ENCODE measurements around the gene PNMA6E. TPM values are rescaled to one million over a fixed set of nuclear protein-coding genes. Genes with fewer than 3 reads are reported as not detected.

Gene PNMA6E
- total and polyA plus RNA-seq, 2 donors (not counting 3 experiments of a cell fraction or from before 2014, with no cell fraction given): not detected

DNA sequence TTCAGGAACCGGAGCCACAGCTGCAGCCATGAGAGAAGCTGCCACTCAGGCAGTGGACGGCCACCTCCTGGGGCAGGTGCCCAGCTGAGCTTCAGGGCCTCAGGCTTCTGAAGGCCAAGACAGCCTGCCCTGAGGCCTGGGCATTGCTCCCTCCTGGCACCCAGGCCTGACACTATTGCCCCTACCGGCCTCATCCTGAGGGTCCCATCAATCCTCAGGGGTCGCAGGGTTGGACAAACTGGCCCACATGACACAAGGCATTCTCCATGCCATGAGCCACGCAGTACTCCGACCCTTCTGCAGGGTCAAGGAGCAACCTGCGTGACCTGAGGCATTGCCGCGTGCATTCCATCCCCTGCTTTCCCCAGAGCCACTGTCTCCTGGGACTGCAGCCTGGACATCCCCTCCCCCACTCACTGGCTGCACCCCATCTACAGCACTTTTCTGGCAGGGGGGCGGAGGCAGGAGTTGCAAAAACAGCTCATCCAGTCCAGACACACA is 7.1 kb upstream of the PNMA6E start:
- no peaks in the 10 kb centered on the region for H3K27me3 ChIP-seq (ENCODE audit: control insufficient read depth in 2 of 2, insufficient read depth in 2 of 2, low read length in 2 of 2)
- H3K4me3 ChIP-seq (replicated peaks in 1 of 3; ENCODE audit: insufficient read depth in 1 of 3, low read depth in 1 of 3, low read length in 3 of 3): no peak overlapping the region
- H3K9me3 ChIP-seq (replicated peaks; ENCODE audit: control insufficient read depth, insufficient read depth, low read length): no peaks in the 10 kb centered on the region
- peaks cover 6% of the 10 kb centered on the region for H3K4me1 ChIP-seq (ENCODE audit: control insufficient read depth, extremely low read depth, insufficient read depth, low read length)
- CTCF ChIA-PET: no interaction called here
- H3K27ac ChIP-seq (ENCODE audit: insufficient read depth, low read depth, low read length): no peak overlapping the region
- BruUV-seq (replicated peaks): no TSS peak
- DNase-seq (ENCODE audit: low read depth, low spot score) (no peak), FAIRE-seq (no peak)
- dilution Hi-C loops (cut with MboI; ENCODE audit: extremely low pct_ligation_motif_present, low sequenced_read_pairs): no loop called here
- no peaks in the 10 kb centered on the region for H3K9me1 ChIP-seq (replicated peaks; ENCODE audit: control insufficient read depth, extremely low read depth, insufficient read depth, low read length)
- intact Hi-C loops (cut with micrococcal nuclease): no loop called here
- TF ChIP-seq, protein P1, sequence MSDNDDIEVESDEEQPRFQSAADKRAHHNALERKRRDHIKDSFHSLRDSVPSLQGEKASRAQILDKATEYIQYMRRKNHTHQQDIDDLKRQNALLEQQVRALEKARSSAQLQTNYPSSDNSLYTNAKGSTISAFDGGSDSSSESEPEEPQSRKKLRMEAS (IDR thresholded peaks at IDR 0.05; ENCODE audit: insufficient read depth, insufficient read length): no peak
- TF ChIP-seq EZH2 (IDR thresholded peaks at IDR 0.05; ENCODE audit: borderline replicate concordance, low read depth, low read length, severe bottlenecking) (no peak), GATA2 (IDR thresholded peaks at IDR 0.05; ENCODE audit: insufficient read depth, insufficient read length, low read depth, low read length) (no peak), MYC (IDR thresholded peaks at IDR 0.05; ENCODE audit: low read depth, low read length) (no peak), FOS (IDR thresholded peaks at IDR 0.05; ENCODE audit: borderline replicate concordance, insufficient read depth, low read length) (no peak)
- TF ChIP-seq, protein P2, sequence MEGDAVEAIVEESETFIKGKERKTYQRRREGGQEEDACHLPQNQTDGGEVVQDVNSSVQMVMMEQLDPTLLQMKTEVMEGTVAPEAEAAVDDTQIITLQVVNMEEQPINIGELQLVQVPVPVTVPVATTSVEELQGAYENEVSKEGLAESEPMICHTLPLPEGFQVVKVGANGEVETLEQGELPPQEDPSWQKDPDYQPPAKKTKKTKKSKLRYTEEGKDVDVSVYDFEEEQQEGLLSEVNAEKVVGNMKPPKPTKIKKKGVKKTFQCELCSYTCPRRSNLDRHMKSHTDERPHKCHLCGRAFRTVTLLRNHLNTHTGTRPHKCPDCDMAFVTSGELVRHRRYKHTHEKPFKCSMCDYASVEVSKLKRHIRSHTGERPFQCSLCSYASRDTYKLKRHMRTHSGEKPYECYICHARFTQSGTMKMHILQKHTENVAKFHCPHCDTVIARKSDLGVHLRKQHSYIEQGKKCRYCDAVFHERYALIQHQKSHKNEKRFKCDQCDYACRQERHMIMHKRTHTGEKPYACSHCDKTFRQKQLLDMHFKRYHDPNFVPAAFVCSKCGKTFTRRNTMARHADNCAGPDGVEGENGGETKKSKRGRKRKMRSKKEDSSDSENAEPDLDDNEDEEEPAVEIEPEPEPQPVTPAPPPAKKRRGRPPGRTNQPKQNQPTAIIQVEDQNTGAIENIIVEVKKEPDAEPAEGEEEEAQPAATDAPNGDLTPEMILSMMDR (IDR thresholded peaks at IDR 0.05; ENCODE audit: extremely low read depth in 1 of 2, insufficient read depth in 1 of 2, low read depth in 1 of 2, low read length in 2 of 2): no peak
- POLR2A ChIA-PET: no interaction called here
- H4K20me1 ChIP-seq (replicated peaks; ENCODE audit: control insufficient read depth, extremely low read depth, insufficient read depth, low read length): no peaks in the 10 kb centered on the region
- H3K79me2 ChIP-seq (ENCODE audit: control insufficient read depth, insufficient read depth, low read length): no peaks in the 10 kb centered on the region
- no peak overlapping the region for H3K4me2 ChIP-seq (ENCODE audit: insufficient read depth, low read length)
- no peak overlapping the region for H3K9ac ChIP-seq (replicated peaks; ENCODE audit: extremely low read depth, insufficient read depth, low read length)
- H3K36me3 ChIP-seq (ENCODE audit: control insufficient read depth in 2 of 2, extremely low read depth in 1 of 2, insufficient read depth in 2 of 2, low read length in 2 of 2): no peaks in the 10 kb centered on the region
- H2AFZ ChIP-seq (ENCODE audit: low read depth, low read length): no peak overlapping the region
